ENCODE data around the gene FRMD1. TPM values are rescaled to one million over a fixed set of nuclear protein-coding genes. Genes with fewer than 3 reads are reported as not detected.

The FRMD1 gene
- total and polyA plus RNA-seq, 10 of the 15 experiments (the other 5 are each of a cell fraction or from before 2014, with no cell fraction given) = not detected

DNA sequence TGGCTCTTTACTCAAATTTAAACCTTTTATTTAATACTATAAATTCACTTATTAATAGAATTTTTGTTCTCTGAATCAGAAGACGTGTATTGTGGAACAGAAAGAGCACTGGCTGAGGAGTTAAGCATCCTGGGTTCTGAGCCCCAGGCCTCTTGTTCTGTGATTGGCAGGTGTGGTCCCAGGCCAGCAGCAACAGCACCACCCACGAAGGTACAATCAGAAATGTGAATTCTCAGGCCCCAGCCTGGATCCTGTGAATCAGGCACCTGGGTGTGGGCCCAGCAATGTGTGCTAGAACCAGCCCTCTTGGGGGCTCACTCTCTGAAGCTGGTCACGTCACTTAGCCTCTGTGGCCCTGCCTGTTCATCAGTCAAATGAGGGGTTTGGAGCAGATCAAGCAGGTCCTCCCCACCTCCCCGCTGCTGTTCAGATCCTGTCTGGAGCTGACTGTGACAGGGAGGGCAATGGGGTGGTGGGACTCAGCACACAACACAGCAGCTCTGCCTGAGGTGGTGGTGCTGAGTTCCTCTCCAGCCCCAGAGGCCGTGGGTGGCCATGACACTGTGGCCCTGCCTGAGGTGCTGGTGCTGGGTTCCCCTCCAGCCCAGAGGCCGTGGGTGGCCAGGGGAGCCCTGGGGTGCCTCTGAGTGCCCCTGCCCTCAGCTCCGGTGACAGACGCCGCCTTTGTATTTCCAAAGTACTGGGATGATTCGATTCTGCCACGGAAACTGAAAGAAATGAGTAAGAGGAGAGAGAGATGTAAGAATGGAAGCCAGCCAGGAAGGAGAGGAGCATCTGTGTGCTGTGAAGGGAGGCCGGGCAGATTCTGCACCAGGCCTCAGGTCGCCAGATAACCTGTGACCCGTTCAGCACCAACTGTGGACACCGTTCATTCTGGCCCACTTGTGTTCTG is 41.6 kb upstream of the FRMD1 start:
- CTCF ChIA-PET = no interaction called here
- no peak for FAIRE-seq
- DNase-seq (ENCODE audit: low read depth, low spot score) = no peak

More for the DNA sequence above, 41.6 kb upstream of the FRMD1 start:
- ChIA-PET SMC1A (ENCODE audit: uncharacterized antibody, unreplicated experiment) (no interaction called here), RAD21 (ENCODE audit: unreplicated experiment) (no interaction called here), POLR2A (no interaction called here)
- no peak for ATAC-seq
- H4K20me1 ChIP-seq (ENCODE audit: control insufficient read depth, insufficient read depth) = no peaks in the 10 kb centered on the region
- WGBS (ENCODE audit: insufficient coverage, insufficient replicate concordance, low lambda C conversion rate, missing lambda C conversion rate) = 26% methylated on average over 15 of the region's 15 CpGs
- no peaks in the 10 kb centered on the region for H3K79me2 ChIP-seq (ENCODE audit: control insufficient read depth, insufficient read depth, low read length)
- in situ Hi-C loops (cut with MboI) (no loop called here), intact Hi-C loops (cut with micrococcal nuclease; ENCODE audit: unreplicated experiment) (no loop called here)
- H3K27ac ChIP-seq (ENCODE audit: control insufficient read depth, insufficient read depth) = no peak overlapping the region
- H3K27me3 ChIP-seq (replicated peaks in 1 of 2; ENCODE audit: control insufficient read depth in 2 of 2, insufficient read depth in 2 of 2, low read length in 1 of 2) = no peaks in the 10 kb centered on the region
- H3K9ac ChIP-seq (ENCODE audit: control insufficient read depth, insufficient read depth, low read length) = no peak overlapping the region
- no peak overlapping the region for H3K4me2 ChIP-seq (ENCODE audit: control insufficient read depth, insufficient read depth)
- TF ChIP-seq SMAD1 (IDR thresholded peaks at IDR 0.05; ENCODE audit: low read depth, partially characterized antibody) = no peak
- no peak for TF ChIP-seq CHD2 (IDR thresholded peaks at IDR 0.05; ENCODE audit: borderline replicate concordance, low read depth, low read length)
- TF ChIP-seq KDM1A (IDR thresholded peaks at IDR 0.05; ENCODE audit: borderline replicate concordance) = no peak
- no peak for TF ChIP-seq RCOR1 (conservative IDR thresholded peaks at IDR 0.05; ENCODE audit: low read depth, low read length)
- TF ChIP-seq, protein P1, sequence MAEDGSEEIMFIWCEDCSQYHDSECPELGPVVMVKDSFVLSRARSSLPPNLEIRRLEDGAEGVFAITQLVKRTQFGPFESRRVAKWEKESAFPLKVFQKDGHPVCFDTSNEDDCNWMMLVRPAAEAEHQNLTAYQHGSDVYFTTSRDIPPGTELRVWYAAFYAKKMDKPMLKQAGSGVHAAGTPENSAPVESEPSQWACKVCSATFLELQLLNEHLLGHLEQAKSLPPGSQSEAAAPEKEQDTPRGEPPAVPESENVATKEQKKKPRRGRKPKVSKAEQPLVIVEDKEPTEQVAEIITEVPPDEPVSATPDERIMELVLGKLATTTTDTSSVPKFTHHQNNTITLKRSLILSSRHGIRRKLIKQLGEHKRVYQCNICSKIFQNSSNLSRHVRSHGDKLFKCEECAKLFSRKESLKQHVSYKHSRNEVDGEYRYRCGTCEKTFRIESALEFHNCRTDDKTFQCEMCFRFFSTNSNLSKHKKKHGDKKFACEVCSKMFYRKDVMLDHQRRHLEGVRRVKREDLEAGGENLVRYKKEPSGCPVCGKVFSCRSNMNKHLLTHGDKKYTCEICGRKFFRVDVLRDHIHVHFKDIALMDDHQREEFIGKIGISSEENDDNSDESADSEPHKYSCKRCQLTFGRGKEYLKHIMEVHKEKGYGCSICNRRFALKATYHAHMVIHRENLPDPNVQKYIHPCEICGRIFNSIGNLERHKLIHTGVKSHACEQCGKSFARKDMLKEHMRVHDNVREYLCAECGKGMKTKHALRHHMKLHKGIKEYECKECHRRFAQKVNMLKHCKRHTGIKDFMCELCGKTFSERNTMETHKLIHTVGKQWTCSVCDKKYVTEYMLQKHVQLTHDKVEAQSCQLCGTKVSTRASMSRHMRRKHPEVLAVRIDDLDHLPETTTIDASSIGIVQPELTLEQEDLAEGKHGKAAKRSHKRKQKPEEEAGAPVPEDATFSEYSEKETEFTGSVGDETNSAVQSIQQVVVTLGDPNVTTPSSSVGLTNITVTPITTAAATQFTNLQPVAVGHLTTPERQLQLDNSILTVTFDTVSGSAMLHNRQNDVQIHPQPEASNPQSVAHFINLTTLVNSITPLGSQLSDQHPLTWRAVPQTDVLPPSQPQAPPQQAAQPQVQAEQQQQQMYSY (CRISPR knock-in tag; IDR thresholded peaks at IDR 0.05) = no peak
- TF ChIP-seq SP1 (IDR thresholded peaks at IDR 0.05; ENCODE audit: low read depth, low read length) = no peak
- TF ChIP-seq BHLHE40 (IDR thresholded peaks at IDR 0.05; ENCODE audit: borderline replicate concordance in 1 of 2, low read depth in 2 of 2, low read length in 1 of 2) = no peak
- TF ChIP-seq, protein P2, sequence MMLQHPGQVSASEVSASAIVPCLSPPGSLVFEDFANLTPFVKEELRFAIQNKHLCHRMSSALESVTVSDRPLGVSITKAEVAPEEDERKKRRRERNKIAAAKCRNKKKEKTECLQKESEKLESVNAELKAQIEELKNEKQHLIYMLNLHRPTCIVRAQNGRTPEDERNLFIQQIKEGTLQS (IDR thresholded peaks at IDR 0.05; ENCODE audit: borderline replicate concordance, extremely low read depth, low read depth, low read length) = no peak
- no peaks in the 10 kb centered on the region for H3K4me1 ChIP-seq (ENCODE audit: control insufficient read depth, insufficient read depth, low read length)
- H3K36me3 ChIP-seq (ENCODE audit: control insufficient read depth in 2 of 2, insufficient read depth in 2 of 2, low read length in 1 of 2) = no peaks in the 10 kb centered on the region
- no peaks in the 10 kb centered on the region for H3K9me3 ChIP-seq (replicated peaks; ENCODE audit: control insufficient read depth, insufficient read depth, low read length)
- BruUV-seq (replicated peaks) = no TSS peak
- no peak overlapping the region for H2AFZ ChIP-seq (ENCODE audit: control insufficient read depth, low read depth, low read length)
- no peak overlapping the region for H3K4me3 ChIP-seq
